ENCODE results near the gene MALSU1.
A peak's percentile ranks its signal among the peaks of the same experiment; 100 is the strongest.

MALSU1 gene

GRCh38 chr7:23298885-23299769 is at the start of gene MALSU1:
Gene MALSU1 (plus strand): TSS chr7:23299339. CDS start chr7:23299353, 14 bp downstream.
- peak; percentile 98 for DNase-seq

- no peak for DNase-seq
Measured at GRCh38 chr7:23249486-23249885, 49.7 kb upstream of the MALSU1 start.

- no peak for DNase-seq
Measured at GRCh38 chr7:23254051-23254681, 45.0 kb upstream of the MALSU1 start.

GRCh38 chr7:23256731-23257130 is 42.4 kb upstream of the MALSU1 start:
- DNase-seq = no peak

- DNase-seq = no peak
Measured at GRCh38 chr7:23260371-23260770, 38.8 kb upstream of the MALSU1 start.

GRCh38 chr7:23261843-23262452 is 37.2 kb upstream of the MALSU1 start:
- peak; percentile 61 for DNase-seq

- DNase-seq = no peak
Measured at GRCh38 chr7:23264916-23265458, 34.2 kb upstream of the MALSU1 start.

- no peak for DNase-seq
Measured at GRCh38 chr7:23266918-23267317, 32.2 kb upstream of the MALSU1 start.

GRCh38 chr7:23267357-23267756 is 31.8 kb upstream of the MALSU1 start:
- no peak for DNase-seq

GRCh38 chr7:23268167-23268566 is 31.0 kb upstream of the MALSU1 start:
- no peak for DNase-seq

- DNase-seq = no peak
Measured at GRCh38 chr7:23268746-23269145, 30.4 kb upstream of the MALSU1 start.

GRCh38 chr7:23272275-23272674 is 26.9 kb upstream of the MALSU1 start:
- DNase-seq = no peak

- peak; percentile 72 for DNase-seq
Measured at GRCh38 chr7:23273141-23273599, 26.0 kb upstream of the MALSU1 start.

- DNase-seq = no peak
Measured at GRCh38 chr7:23275912-23276311, 23.2 kb upstream of the MALSU1 start.

- DNase-seq = no peak
Measured at GRCh38 chr7:23276376-23276775, 22.8 kb upstream of the MALSU1 start.

GRCh38 chr7:23276947-23277346 is 22.2 kb upstream of the MALSU1 start:
- no peak for DNase-seq

GRCh38 chr7:23277359-23277989 is 21.7 kb upstream of the MALSU1 start:
- DNase-seq = peak; percentile 56

GRCh38 chr7:23279819-23280525 is 19.2 kb upstream of the MALSU1 start:
- DNase-seq = no peak

- no peak for DNase-seq
Measured at GRCh38 chr7:23283086-23283485, 16.1 kb upstream of the MALSU1 start.

- DNase-seq = no peak
Measured at GRCh38 chr7:23284871-23285270, 14.3 kb upstream of the MALSU1 start.

GRCh38 chr7:23285657-23286646 is 13.2 kb upstream of the MALSU1 start:
- no peak for DNase-seq
